Fibroblast of lung (primary cell): ENCODE measurements around the gene GPSM1. TPM values are rescaled to one million over a fixed set of nuclear protein-coding genes. Genes with fewer than 3 reads are reported as not detected.

Source experiments
- DNase-seq, 2 donors: peaks; one replicate each; pipeline versions ENCODE4 v3.0.0 to v3.0.0-alpha.2; 2010; ENCODE audit warnings: low read depth in 2 of 2
- H2AFZ ChIP-seq: 2 replicates; pipeline ENCODE4 v1.5.1; 2012; ENCODE audit warnings: low read length, control low read depth, inconsistent platforms
- H3K27ac ChIP-seq: 2 replicates; pipeline ENCODE4 v1.5.1; 2011; ENCODE audit warnings: low read length, control low read depth; ENCODE audit not compliant: insufficient read depth
- H3K27me3 ChIP-seq: 2 replicates; pipeline ENCODE4 v1.5.1; 2011; ENCODE audit warnings: mild to moderate bottlenecking, low read length; ENCODE audit not compliant: control insufficient read depth, insufficient read depth
- H3K36me3 ChIP-seq: 2 replicates; pipeline ENCODE4 v1.5.1; 2011; ENCODE audit warnings: low read length; ENCODE audit not compliant: control insufficient read depth, insufficient read depth
- H3K4me1 ChIP-seq: 2 replicates; pipeline ENCODE4 v1.5.1; 2011; ENCODE audit warnings: low read length; ENCODE audit not compliant: control insufficient read depth, insufficient read depth; ENCODE audit errors: extremely low read depth
- H3K4me2 ChIP-seq: 2 replicates; pipeline ENCODE4 v1.5.1; 2011; ENCODE audit warnings: low read length, control low read depth; ENCODE audit not compliant: insufficient read depth; ENCODE audit errors: extremely low read depth
- H3K4me3 ChIP-seq, 4 experiments: fragments of 200-600 bp in 1 of 4; sonication (generic) in 1 of 4; replicated peaks in 1 of 4; 2 replicates each; pipeline ENCODE4 v1.5.1; 2011 to 2016; ENCODE audit warnings: low read length in 4 of 4, low read depth in 3 of 4, mild to moderate bottlenecking in 3 of 4, control low read depth in 2 of 4, inconsistent platforms in 1 of 4, mixed read lengths in 1 of 4; ENCODE audit not compliant: insufficient read depth in 1 of 4; ENCODE audit errors: control extremely low read depth in 1 of 4
- H3K79me2 ChIP-seq: 2 replicates; pipeline ENCODE4 v1.5.1; 2012; ENCODE audit warnings: mild to moderate bottlenecking, low read length, inconsistent platforms; ENCODE audit not compliant: control insufficient read depth, insufficient read depth
- H3K9ac ChIP-seq: 2 replicates; pipeline ENCODE4 v1.5.1; 2011; ENCODE audit warnings: mild to moderate bottlenecking, low read length, control low read depth; ENCODE audit not compliant: insufficient read depth
- H3K9me3 ChIP-seq: 2 replicates; pipeline ENCODE4 v1.5.1; 2012; ENCODE audit warnings: low read depth, low read length; ENCODE audit not compliant: control insufficient read depth, insufficient read depth
- H4K20me1 ChIP-seq: 2 replicates; pipeline ENCODE4 v1.5.1; 2011; ENCODE audit warnings: low read length; ENCODE audit not compliant: control insufficient read depth, insufficient read depth; ENCODE audit errors: extremely low read depth
- CTCF ChIP-seq, 2 donors: IDR thresholded peaks in 1 of 2; conservative IDR thresholded peaks in 1 of 2; 1 replicate in 1 of 2; 2 replicates in 1 of 2; pipeline ENCODE4 v1.5.1; 2011 to 2012; ENCODE audit warnings: low read length in 2 of 2, control low read depth in 1 of 2, inconsistent platforms in 1 of 2, low read depth in 1 of 2, mild to moderate bottlenecking in 1 of 2
- EZH2 ChIP-seq: IDR thresholded peaks from 2 replicates; pipeline ENCODE4 v1.5.1; 2012; ENCODE audit warnings: low read length, control low read depth, mild to moderate bottlenecking; ENCODE audit errors: missing control alignments
- polyA plus RNA-seq, 2 donors: library from polyadenylated mRNA; depleted of rRNA in 1 of 2; stranded (reverse) in 1 of 2; unstranded in 1 of 2; fragments of >200 nt; gene quantifications; 2 replicates each; pipeline ENCODE4 v1.2.1, GENCODE V29; 2011 to 2012; ENCODE audit warnings: missing spikeins in 1 of 2
- total RNA-seq: library from RNA; depleted of rRNA; stranded (reverse); fragments of >200 nt; gene quantifications from 2 replicates; pipeline ENCODE4 v1.2.1, GENCODE V29; 2014

The GPSM1 gene
- total and polyA plus RNA-seq, 2 donors (not counting 1 experiment from before 2014, with no cell fraction given), result 15.8 to 60.3 TPM

- Histone ChIP-seq H3K79me2 (peaks cover 16% of the 10 kb centered on the region), H4K20me1 (no peaks in the 10 kb centered on the region), H3K36me3 (peaks cover 50% of the 10 kb centered on the region), H2AFZ (no peak overlapping the region), H3K27ac (no peak overlapping the region), H3K4me1 (no peaks in the 10 kb centered on the region), H3K4me3 (no peak overlapping the region), H3K27me3 (no peaks in the 10 kb centered on the region), H3K9ac (no peak overlapping the region), H3K4me2 (no peak overlapping the region), H3K9me3 (no peaks in the 10 kb centered on the region)
- no peak for DNase-seq
- TF ChIP-seq EZH2 (no peak), CTCF (conservative IDR thresholded peaks at IDR 0.05 in 1 of 2, IDR thresholded peaks at IDR 0.05 in 1 of 2; ENCODE audit: low read depth in 1 of 2, low read length in 2 of 2) (no peak)
Measured at GRCh38 chr9:136337416-136338395, 10.4 kb downstream of the GPSM1 start.

DNA sequence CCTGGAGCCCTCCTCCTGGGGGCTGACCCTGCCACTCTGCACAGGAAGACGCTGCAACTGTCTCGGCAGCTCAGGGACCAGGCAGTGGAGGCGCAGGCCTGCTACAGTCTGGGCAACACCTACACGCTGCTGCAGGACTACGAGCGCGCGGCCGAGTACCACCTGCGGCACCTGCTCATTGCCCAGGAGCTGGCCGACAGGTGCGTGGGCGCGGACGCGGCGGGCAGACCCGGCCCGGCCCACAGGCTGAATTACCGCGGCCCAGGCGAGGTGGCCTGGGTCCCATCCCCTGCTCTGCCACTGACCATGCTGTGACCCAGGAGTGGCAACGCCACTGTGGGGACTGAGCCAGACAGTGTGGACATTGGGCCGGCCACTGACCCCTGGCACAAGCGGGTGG lies 11.2 kb downstream of the GPSM1 start:
- peaks cover 56% of the 10 kb centered on the region for H3K36me3 ChIP-seq
- H3K4me2 ChIP-seq, result no peak overlapping the region
- H3K4me1 ChIP-seq, result peaks cover 5% of the 10 kb centered on the region
- peaks cover 8% of the 10 kb centered on the region for H3K79me2 ChIP-seq
- H3K27me3 ChIP-seq, result no peaks in the 10 kb centered on the region
- no peak for DNase-seq
- no peak overlapping the region for H3K4me3 ChIP-seq
- no peak overlapping the region for H2AFZ ChIP-seq
- no peak overlapping the region for H3K9ac ChIP-seq
- H4K20me1 ChIP-seq, result no peaks in the 10 kb centered on the region
- H3K9me3 ChIP-seq, result no peaks in the 10 kb centered on the region
- TF ChIP-seq EZH2 (no peak), CTCF (conservative IDR thresholded peaks at IDR 0.05 in 1 of 2, IDR thresholded peaks at IDR 0.05 in 1 of 2; ENCODE audit: low read depth in 1 of 2, low read length in 2 of 2) (no peak)
- no peak overlapping the region for H3K27ac ChIP-seq

GRCh38 chr9:136339173-136339957 lies 12.0 kb downstream of the GPSM1 start:
- peak; percentile 47 to 63 for DNase-seq
- H3K9me3 ChIP-seq, result no peaks in the 10 kb centered on the region
- TF ChIP-seq CTCF (conservative IDR thresholded peaks at IDR 0.05 in 1 of 2, IDR thresholded peaks at IDR 0.05 in 1 of 2; ENCODE audit: low read depth in 1 of 2, low read length in 2 of 2) (peak; percentile 73 to 84), EZH2 (no peak)
- H3K27ac ChIP-seq, result no peak overlapping the region
- H3K4me1 ChIP-seq, result peaks cover 5% of the 10 kb centered on the region
- no peaks in the 10 kb centered on the region for H3K79me2 ChIP-seq
- no peaks in the 10 kb centered on the region for H3K27me3 ChIP-seq
- H2AFZ ChIP-seq, result no peak overlapping the region
- no peak overlapping the region for H3K9ac ChIP-seq
- H4K20me1 ChIP-seq, result no peaks in the 10 kb centered on the region
- H3K36me3 ChIP-seq, result peaks cover 56% of the 10 kb centered on the region
- no peak overlapping the region for H3K4me3 ChIP-seq
- no peak overlapping the region for H3K4me2 ChIP-seq
